ENCODE measurements around the gene TRIM40. TPM values are rescaled to one million over a fixed set of nuclear protein-coding genes. Genes with fewer than 3 reads are reported as not detected.
A peak's percentile ranks its signal among the peaks of the same experiment; 100 is the strongest.

The TRIM40 gene
- total and polyA plus RNA-seq, 2 of the 13 experiments (the other 11 are each of a cell fraction or from before 2014, with no cell fraction given): 0.58 TPM; not detected in 1

DNA sequence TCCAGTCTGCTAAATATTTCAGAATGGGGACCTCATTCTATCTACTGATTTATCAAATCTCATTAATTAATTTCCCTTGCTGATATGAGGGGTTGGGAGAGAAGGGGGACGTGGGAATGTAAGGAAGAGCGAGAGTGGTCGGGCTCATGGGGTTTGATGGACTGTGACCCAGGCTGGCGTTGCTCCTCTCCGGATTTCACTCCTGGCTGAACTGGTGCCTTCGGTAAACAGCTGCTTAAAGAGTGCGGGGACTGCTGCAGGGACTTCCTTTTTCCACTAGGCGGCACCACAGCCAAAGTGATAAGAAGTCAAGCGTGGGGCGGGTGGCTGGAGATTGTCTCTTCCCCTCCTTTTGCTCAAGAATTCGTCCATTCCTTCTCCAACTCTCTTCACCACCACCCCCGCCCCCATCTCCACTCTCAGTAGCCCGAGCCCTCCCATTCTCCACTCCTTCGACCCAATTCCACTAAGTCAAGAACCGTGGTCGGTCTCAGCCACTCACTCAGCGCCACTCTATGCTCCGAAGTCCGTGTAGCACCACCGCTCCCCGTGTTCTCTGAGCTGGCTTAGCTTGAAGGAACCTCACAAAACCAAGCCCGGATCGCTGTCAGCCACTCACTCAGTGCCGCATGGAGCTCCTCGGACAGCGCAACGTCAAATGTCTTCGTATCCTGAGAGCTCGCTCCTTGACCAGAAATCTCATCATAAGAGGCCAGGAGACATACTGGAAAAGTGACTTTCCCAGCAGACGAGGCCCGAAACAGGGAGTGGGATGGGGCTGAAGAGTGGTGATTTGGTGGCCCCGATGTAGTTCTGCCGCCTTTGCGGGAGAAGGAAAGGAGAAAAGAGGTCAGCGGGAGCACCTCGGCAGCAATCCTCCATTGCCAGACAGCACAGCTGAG lies 32.7 kb upstream of the TRIM40 start (continued):
- TF ChIP-seq, protein P1, sequence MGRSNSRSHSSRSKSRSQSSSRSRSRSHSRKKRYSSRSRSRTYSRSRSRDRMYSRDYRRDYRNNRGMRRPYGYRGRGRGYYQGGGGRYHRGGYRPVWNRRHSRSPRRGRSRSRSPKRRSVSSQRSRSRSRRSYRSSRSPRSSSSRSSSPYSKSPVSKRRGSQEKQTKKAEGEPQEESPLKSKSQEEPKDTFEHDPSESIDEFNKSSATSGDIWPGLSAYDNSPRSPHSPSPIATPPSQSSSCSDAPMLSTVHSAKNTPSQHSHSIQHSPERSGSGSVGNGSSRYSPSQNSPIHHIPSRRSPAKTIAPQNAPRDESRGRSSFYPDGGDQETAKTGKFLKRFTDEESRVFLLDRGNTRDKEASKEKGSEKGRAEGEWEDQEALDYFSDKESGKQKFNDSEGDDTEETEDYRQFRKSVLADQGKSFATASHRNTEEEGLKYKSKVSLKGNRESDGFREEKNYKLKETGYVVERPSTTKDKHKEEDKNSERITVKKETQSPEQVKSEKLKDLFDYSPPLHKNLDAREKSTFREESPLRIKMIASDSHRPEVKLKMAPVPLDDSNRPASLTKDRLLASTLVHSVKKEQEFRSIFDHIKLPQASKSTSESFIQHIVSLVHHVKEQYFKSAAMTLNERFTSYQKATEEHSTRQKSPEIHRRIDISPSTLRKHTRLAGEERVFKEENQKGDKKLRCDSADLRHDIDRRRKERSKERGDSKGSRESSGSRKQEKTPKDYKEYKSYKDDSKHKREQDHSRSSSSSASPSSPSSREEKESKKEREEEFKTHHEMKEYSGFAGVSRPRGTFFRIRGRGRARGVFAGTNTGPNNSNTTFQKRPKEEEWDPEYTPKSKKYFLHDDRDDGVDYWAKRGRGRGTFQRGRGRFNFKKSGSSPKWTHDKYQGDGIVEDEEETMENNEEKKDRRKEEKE (IDR thresholded peaks at IDR 0.05): no peak
- TF ChIP-seq PHF5A (CRISPR knock-in tag; IDR thresholded peaks at IDR 0.05; ENCODE audit: low read depth, unreplicated experiment) (peak; percentile 50), NR2F2 (IDR thresholded peaks at IDR 0.05; ENCODE audit: borderline replicate concordance, low read depth) (peak; percentile 35; the same call in 1 of the 2 replicates), ZNF143 (CRISPR knock-in tag; IDR thresholded peaks at IDR 0.05) (no peak), SMYD3 (CRISPR knock-in tag; IDR thresholded peaks at IDR 0.05) (no peak), ZNF124 (CRISPR knock-in tag; IDR thresholded peaks at IDR 0.05) (peak; percentile 95), SATB2 (CRISPR knock-in tag; IDR thresholded peaks at IDR 0.05) (no peak), IRF2 (CRISPR knock-in tag; IDR thresholded peaks at IDR 0.05) (peak; percentile 56; the same call in 1 of the 2 replicates), SNAPC2 (CRISPR knock-in tag; IDR thresholded peaks at IDR 0.05) (no peak), ZBTB21 (CRISPR knock-in tag; IDR thresholded peaks at IDR 0.05) (no peak), REPIN1 (CRISPR knock-in tag; IDR thresholded peaks at IDR 0.05; ENCODE audit: borderline replicate concordance, low read depth) (peak; percentile 70; the same call in 1 of the 2 replicates), RFX5 (IDR thresholded peaks at IDR 0.05; ENCODE audit: low read depth, low read length) (no peak), ZNF598 (CRISPR knock-in tag; IDR thresholded peaks at IDR 0.05; ENCODE audit: borderline replicate concordance) (no peak; the same call in 1 of the 2 replicates), SP5 (CRISPR knock-in tag; IDR thresholded peaks at IDR 0.05; ENCODE audit: borderline replicate concordance, low read depth) (peak; percentile 47; the same call in 1 of the 2 replicates), ADNP (CRISPR knock-in tag; IDR thresholded peaks at IDR 0.05) (no peak)
- TF ChIP-seq, protein P2, sequence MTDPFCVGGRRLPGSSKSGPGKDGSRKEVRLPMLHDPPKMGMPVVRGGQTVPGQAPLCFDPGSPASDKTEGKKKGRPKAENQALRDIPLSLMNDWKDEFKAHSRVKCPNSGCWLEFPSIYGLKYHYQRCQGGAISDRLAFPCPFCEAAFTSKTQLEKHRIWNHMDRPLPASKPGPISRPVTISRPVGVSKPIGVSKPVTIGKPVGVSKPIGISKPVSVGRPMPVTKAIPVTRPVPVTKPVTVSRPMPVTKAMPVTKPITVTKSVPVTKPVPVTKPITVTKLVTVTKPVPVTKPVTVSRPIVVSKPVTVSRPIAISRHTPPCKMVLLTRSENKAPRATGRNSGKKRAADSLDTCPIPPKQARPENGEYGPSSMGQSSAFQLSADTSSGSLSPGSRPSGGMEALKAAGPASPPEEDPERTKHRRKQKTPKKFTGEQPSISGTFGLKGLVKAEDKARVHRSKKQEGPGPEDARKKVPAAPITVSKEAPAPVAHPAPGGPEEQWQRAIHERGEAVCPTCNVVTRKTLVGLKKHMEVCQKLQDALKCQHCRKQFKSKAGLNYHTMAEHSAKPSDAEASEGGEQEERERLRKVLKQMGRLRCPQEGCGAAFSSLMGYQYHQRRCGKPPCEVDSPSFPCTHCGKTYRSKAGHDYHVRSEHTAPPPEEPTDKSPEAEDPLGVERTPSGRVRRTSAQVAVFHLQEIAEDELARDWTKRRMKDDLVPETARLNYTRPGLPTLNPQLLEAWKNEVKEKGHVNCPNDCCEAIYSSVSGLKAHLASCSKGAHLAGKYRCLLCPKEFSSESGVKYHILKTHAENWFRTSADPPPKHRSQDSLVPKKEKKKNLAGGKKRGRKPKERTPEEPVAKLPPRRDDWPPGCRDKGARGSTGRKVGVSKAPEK (CRISPR knock-in tag; IDR thresholded peaks at IDR 0.05; ENCODE audit: borderline replicate concordance): 0 out of 2 replicates have a peak, but pooled peaks have one; percentile 66
- TF ChIP-seq, protein P3, sequence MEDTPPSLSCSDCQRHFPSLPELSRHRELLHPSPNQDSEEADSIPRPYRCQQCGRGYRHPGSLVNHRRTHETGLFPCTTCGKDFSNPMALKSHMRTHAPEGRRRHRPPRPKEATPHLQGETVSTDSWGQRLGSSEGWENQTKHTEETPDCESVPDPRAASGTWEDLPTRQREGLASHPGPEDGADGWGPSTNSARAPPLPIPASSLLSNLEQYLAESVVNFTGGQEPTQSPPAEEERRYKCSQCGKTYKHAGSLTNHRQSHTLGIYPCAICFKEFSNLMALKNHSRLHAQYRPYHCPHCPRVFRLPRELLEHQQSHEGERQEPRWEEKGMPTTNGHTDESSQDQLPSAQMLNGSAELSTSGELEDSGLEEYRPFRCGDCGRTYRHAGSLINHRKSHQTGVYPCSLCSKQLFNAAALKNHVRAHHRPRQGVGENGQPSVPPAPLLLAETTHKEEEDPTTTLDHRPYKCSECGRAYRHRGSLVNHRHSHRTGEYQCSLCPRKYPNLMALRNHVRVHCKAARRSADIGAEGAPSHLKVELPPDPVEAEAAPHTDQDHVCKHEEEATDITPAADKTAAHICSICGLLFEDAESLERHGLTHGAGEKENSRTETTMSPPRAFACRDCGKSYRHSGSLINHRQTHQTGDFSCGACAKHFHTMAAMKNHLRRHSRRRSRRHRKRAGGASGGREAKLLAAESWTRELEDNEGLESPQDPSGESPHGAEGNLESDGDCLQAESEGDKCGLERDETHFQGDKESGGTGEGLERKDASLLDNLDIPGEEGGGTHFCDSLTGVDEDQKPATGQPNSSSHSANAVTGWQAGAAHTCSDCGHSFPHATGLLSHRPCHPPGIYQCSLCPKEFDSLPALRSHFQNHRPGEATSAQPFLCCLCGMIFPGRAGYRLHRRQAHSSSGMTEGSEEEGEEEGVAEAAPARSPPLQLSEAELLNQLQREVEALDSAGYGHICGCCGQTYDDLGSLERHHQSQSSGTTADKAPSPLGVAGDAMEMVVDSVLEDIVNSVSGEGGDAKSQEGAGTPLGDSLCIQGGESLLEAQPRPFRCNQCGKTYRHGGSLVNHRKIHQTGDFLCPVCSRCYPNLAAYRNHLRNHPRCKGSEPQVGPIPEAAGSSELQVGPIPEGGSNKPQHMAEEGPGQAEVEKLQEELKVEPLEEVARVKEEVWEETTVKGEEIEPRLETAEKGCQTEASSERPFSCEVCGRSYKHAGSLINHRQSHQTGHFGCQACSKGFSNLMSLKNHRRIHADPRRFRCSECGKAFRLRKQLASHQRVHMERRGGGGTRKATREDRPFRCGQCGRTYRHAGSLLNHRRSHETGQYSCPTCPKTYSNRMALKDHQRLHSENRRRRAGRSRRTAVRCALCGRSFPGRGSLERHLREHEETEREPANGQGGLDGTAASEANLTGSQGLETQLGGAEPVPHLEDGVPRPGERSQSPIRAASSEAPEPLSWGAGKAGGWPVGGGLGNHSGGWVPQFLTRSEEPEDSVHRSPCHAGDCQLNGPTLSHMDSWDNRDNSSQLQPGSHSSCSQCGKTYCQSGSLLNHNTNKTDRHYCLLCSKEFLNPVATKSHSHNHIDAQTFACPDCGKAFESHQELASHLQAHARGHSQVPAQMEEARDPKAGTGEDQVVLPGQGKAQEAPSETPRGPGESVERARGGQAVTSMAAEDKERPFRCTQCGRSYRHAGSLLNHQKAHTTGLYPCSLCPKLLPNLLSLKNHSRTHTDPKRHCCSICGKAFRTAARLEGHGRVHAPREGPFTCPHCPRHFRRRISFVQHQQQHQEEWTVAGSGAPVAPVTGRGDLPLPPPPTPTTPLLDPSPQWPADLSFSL (CRISPR knock-in tag; IDR thresholded peaks at IDR 0.05): no peak

All from HepG2 (cell line).